ENCODE measurements around the gene ZNF608.

The ZNF608 gene

GRCh38 chr5:124713595-124713994 lies 32.8 kb downstream of the ZNF608 start:
- no peaks in the 10 kb centered on the region for H3K9me3 ChIP-seq (ENCODE audit: control insufficient read depth, insufficient read depth, low read length)
- H3K9ac ChIP-seq (ENCODE audit: low read depth, low read length): no peak overlapping the region
- H3K4me3 ChIP-seq (ENCODE audit: low read depth, low read length): no peak overlapping the region
- no peaks in the 10 kb centered on the region for H3K36me3 ChIP-seq (ENCODE audit: control insufficient read depth, insufficient read depth, low read length)
- no peaks in the 10 kb centered on the region for H3K27me3 ChIP-seq (ENCODE audit: control insufficient read depth, insufficient read depth, low read length)
- H3K27ac ChIP-seq (ENCODE audit: low read depth, low read length): no peak overlapping the region
- H3K4me1 ChIP-seq (ENCODE audit: control insufficient read depth, insufficient read depth, low read length): peaks cover 28% of the 10 kb centered on the region

GRCh38 chr5:124712731-124713305 lies 33.6 kb downstream of the ZNF608 start:
- no peak overlapping the region for H3K9ac ChIP-seq (ENCODE audit: low read depth, low read length)
- H3K27me3 ChIP-seq (ENCODE audit: control insufficient read depth, insufficient read depth, low read length): no peaks in the 10 kb centered on the region
- no peaks in the 10 kb centered on the region for H3K36me3 ChIP-seq (ENCODE audit: control insufficient read depth, insufficient read depth, low read length)
- no peaks in the 10 kb centered on the region for H3K9me3 ChIP-seq (ENCODE audit: control insufficient read depth, insufficient read depth, low read length)
- H3K4me3 ChIP-seq (ENCODE audit: low read depth, low read length): no peak overlapping the region
- peaks cover 32% of the 10 kb centered on the region for H3K4me1 ChIP-seq (ENCODE audit: control insufficient read depth, insufficient read depth, low read length)
- H3K27ac ChIP-seq (ENCODE audit: low read depth, low read length): no peak overlapping the region

GRCh38 chr5:124708086-124708485 lies 38.4 kb downstream of the ZNF608 start:
- Histone ChIP-seq H3K9me3 (ENCODE audit: control insufficient read depth, insufficient read depth, low read length) (no peaks in the 10 kb centered on the region), H3K9ac (ENCODE audit: low read depth, low read length) (no peak overlapping the region), H3K27ac (ENCODE audit: low read depth, low read length) (peak overlapping the region; percentile 80), H3K4me3 (ENCODE audit: low read depth, low read length) (no peak overlapping the region), H3K4me1 (ENCODE audit: control insufficient read depth, insufficient read depth, low read length) (peaks cover 65% of the 10 kb centered on the region), H3K36me3 (ENCODE audit: control insufficient read depth, insufficient read depth, low read length) (no peaks in the 10 kb centered on the region), H3K27me3 (ENCODE audit: control insufficient read depth, insufficient read depth, low read length) (no peaks in the 10 kb centered on the region)

DNA sequence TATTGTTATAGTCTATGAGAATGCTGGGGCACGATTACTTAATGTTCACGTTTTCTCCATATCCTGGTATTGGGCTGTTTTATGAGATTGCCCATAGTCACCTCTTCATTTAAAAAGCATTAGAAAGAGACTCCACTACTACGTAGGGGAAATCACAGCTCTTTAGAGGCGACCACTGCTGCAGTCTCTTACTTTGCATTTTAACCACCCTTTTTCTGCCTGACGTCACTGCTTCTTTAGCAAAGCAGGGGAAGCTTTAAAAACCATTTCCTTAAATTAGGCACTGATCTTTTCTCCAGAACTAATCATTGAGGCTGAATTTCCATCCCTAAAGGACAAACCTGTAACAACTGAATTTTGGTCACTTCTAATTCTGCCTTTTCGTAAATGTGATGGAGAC lies 38.9 kb downstream of the ZNF608 start:
- H3K4me3 ChIP-seq (ENCODE audit: low read depth, low read length): peak overlapping the region; percentile 33
- H3K27ac ChIP-seq (ENCODE audit: low read depth, low read length): peak overlapping the region; percentile 80
- H3K9ac ChIP-seq (ENCODE audit: low read depth, low read length): no peak overlapping the region

GRCh38 chr5:124706729-124707361 lies 39.6 kb downstream of the ZNF608 start:
- H3K4me1 ChIP-seq (ENCODE audit: control insufficient read depth, insufficient read depth, low read length): peaks cover 77% of the 10 kb centered on the region
- peak overlapping the region; percentile 80 for H3K27ac ChIP-seq (ENCODE audit: low read depth, low read length)
- peak overlapping the region; percentile 33 for H3K4me3 ChIP-seq (ENCODE audit: low read depth, low read length)
- no peaks in the 10 kb centered on the region for H3K27me3 ChIP-seq (ENCODE audit: control insufficient read depth, insufficient read depth, low read length)
- no peaks in the 10 kb centered on the region for H3K36me3 ChIP-seq (ENCODE audit: control insufficient read depth, insufficient read depth, low read length)
- no peaks in the 10 kb centered on the region for H3K9me3 ChIP-seq (ENCODE audit: control insufficient read depth, insufficient read depth, low read length)
- no peak overlapping the region for H3K9ac ChIP-seq (ENCODE audit: low read depth, low read length)

More for the DNA sequence above, 38.9 kb downstream of the ZNF608 start:
- H3K4me1 ChIP-seq (ENCODE audit: control insufficient read depth, insufficient read depth, low read length): peaks cover 70% of the 10 kb centered on the region
- H3K27me3 ChIP-seq (ENCODE audit: control insufficient read depth, insufficient read depth, low read length): no peaks in the 10 kb centered on the region
- H3K36me3 ChIP-seq (ENCODE audit: control insufficient read depth, insufficient read depth, low read length): no peaks in the 10 kb centered on the region
- H3K9me3 ChIP-seq (ENCODE audit: control insufficient read depth, insufficient read depth, low read length): no peaks in the 10 kb centered on the region

DNA sequence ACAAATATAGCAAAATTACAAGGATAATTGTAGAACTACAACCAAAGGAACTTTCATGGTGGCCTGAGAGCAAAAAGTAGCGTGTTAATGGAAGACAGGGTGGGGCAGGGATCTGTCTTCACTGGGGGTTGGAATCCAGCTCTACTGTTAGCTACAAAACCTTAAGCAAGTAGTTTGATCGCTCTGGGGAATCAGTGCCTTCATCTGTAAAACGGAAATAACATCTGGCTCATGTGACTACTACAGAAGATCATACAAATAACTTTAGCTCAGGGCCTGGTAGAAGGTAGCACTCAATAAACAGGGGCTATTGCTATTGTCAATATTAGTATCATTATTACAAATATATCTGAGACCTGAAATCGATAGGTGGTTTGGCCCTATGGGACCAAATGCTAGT lies 40.4 kb downstream of the ZNF608 start:
- Histone ChIP-seq H3K9ac (ENCODE audit: low read depth, low read length) (no peak overlapping the region), H3K9me3 (ENCODE audit: control insufficient read depth, insufficient read depth, low read length) (no peaks in the 10 kb centered on the region), H3K27me3 (ENCODE audit: control insufficient read depth, insufficient read depth, low read length) (no peaks in the 10 kb centered on the region), H3K27ac (ENCODE audit: low read depth, low read length) (no peak overlapping the region), H3K4me1 (ENCODE audit: control insufficient read depth, insufficient read depth, low read length) (peaks cover 84% of the 10 kb centered on the region), H3K36me3 (ENCODE audit: control insufficient read depth, insufficient read depth, low read length) (no peaks in the 10 kb centered on the region), H3K4me3 (ENCODE audit: low read depth, low read length) (no peak overlapping the region)

DNA sequence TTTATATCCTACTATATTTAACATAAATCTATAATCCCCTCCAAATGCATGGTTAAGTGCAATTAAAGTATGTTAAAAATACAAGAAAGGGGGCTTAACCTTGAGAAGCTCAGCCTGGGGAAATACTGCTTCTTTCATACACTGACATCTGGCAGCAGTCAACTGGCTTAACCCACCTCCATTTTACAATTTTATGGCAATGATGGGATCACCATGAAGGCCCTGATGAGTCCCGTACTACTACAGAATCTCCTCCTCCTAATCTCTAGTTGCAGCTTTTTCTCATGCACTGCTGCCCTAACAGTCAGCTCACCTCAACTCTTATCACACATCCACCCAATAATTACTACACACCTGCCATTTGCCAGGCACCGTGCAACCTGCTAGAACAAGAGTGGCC lies 40.9 kb downstream of the ZNF608 start:
- H3K4me3 ChIP-seq (ENCODE audit: low read depth, low read length): no peak overlapping the region
- H3K9ac ChIP-seq (ENCODE audit: low read depth, low read length): no peak overlapping the region
- H3K4me1 ChIP-seq (ENCODE audit: control insufficient read depth, insufficient read depth, low read length): peaks cover 89% of the 10 kb centered on the region
- H3K27ac ChIP-seq (ENCODE audit: low read depth, low read length): no peak overlapping the region
- H3K36me3 ChIP-seq (ENCODE audit: control insufficient read depth, insufficient read depth, low read length): no peaks in the 10 kb centered on the region
- no peaks in the 10 kb centered on the region for H3K27me3 ChIP-seq (ENCODE audit: control insufficient read depth, insufficient read depth, low read length)
- no peaks in the 10 kb centered on the region for H3K9me3 ChIP-seq (ENCODE audit: control insufficient read depth, insufficient read depth, low read length)

GRCh38 chr5:124704594-124705284 lies 41.7 kb downstream of the ZNF608 start:
- Histone ChIP-seq H3K27ac (ENCODE audit: low read depth, low read length) (no peak overlapping the region), H3K9ac (ENCODE audit: low read depth, low read length) (no peak overlapping the region), H3K27me3 (ENCODE audit: control insufficient read depth, insufficient read depth, low read length) (no peaks in the 10 kb centered on the region), H3K36me3 (ENCODE audit: control insufficient read depth, insufficient read depth, low read length) (no peaks in the 10 kb centered on the region), H3K4me3 (ENCODE audit: low read depth, low read length) (no peak overlapping the region), H3K9me3 (ENCODE audit: control insufficient read depth, insufficient read depth, low read length) (no peaks in the 10 kb centered on the region), H3K4me1 (ENCODE audit: control insufficient read depth, insufficient read depth, low read length) (peaks cover 91% of the 10 kb centered on the region)

GRCh38 chr5:124703995-124704394 lies 42.4 kb downstream of the ZNF608 start:
- Histone ChIP-seq H3K27ac (ENCODE audit: low read depth, low read length) (no peak overlapping the region), H3K27me3 (ENCODE audit: control insufficient read depth, insufficient read depth, low read length) (no peaks in the 10 kb centered on the region), H3K9ac (ENCODE audit: low read depth, low read length) (no peak overlapping the region), H3K4me1 (ENCODE audit: control insufficient read depth, insufficient read depth, low read length) (peaks cover 93% of the 10 kb centered on the region), H3K36me3 (ENCODE audit: control insufficient read depth, insufficient read depth, low read length) (no peaks in the 10 kb centered on the region; the same call in 1 of the 2 replicates), H3K4me3 (ENCODE audit: low read depth, low read length) (no peak overlapping the region), H3K9me3 (ENCODE audit: control insufficient read depth, insufficient read depth, low read length) (no peaks in the 10 kb centered on the region)

DNA sequence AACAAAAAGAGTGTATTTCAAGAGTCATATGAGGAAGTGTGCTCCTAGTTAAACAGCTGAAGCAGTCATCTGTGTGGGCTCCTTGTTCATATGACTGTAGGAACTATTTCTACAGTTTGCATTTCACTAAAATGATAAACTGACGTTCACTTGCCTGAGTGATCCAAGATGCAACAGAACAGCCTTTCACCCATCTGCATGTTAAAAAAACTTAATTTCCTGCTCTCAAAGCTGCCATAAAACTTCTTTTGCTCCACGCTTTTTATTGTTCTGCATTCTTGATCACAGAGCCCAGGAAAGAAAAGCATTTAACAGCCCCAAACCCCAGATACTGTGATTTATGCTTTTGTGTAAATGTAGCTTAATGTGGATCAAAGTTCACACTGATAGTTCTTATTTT lies 43.9 kb downstream of the ZNF608 start:
- no peak overlapping the region for H3K4me3 ChIP-seq (ENCODE audit: low read depth, low read length)
- no peak overlapping the region for H3K9ac ChIP-seq (ENCODE audit: low read depth, low read length)
- no peaks in the 10 kb centered on the region; the same call in 1 of the 2 replicates for H3K36me3 ChIP-seq (ENCODE audit: control insufficient read depth, insufficient read depth, low read length)
- H3K27me3 ChIP-seq (ENCODE audit: control insufficient read depth, insufficient read depth, low read length): no peaks in the 10 kb centered on the region
- no peak overlapping the region for H3K27ac ChIP-seq (ENCODE audit: low read depth, low read length)
- H3K9me3 ChIP-seq (ENCODE audit: control insufficient read depth, insufficient read depth, low read length): no peaks in the 10 kb centered on the region
- H3K4me1 ChIP-seq (ENCODE audit: control insufficient read depth, insufficient read depth, low read length): peaks cover 96% of the 10 kb centered on the region

DNA sequence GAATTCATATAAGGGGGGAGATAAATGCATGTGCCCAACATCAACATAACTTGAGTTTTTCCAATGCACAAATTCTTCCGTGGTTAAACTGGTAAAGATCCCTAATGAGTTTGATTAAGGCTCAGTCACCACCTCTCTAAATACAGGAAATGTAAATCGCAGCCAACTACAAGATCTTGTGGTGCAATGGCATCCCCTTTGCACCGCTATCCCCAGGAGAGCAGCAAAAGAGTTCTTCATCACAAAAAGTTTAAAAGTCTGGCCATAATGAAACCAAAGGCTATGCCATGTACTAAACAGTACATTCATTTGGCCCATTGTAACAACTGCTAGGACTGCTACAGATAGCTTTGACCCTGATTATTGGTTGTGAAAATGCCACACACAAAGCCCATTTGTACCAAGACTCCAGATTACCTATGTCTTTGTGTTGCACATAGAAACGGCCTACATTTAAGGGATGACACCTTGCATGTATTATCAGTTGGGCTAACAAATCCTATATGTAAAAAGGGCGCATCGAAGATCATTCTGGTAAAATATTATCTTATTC lies 44.5 kb downstream of the ZNF608 start:
- no peaks in the 10 kb centered on the region for H3K9me3 ChIP-seq (ENCODE audit: control insufficient read depth, insufficient read depth, low read length)
- no peak overlapping the region for H3K27ac ChIP-seq (ENCODE audit: low read depth, low read length)
- no peaks in the 10 kb centered on the region; the same call in 1 of the 2 replicates for H3K36me3 ChIP-seq (ENCODE audit: control insufficient read depth, insufficient read depth, low read length)
- H3K9ac ChIP-seq (ENCODE audit: low read depth, low read length): no peak overlapping the region
- no peaks in the 10 kb centered on the region for H3K27me3 ChIP-seq (ENCODE audit: control insufficient read depth, insufficient read depth, low read length)
- peaks cover 94% of the 10 kb centered on the region for H3K4me1 ChIP-seq (ENCODE audit: control insufficient read depth, insufficient read depth, low read length)
- no peak overlapping the region; the same call in 1 of the 2 replicates for H3K4me3 ChIP-seq (ENCODE audit: low read depth, low read length)

Data from HUES48 (cell line).